OCI-LY3 (cell line): Measurements from ENCODE around the gene NKX2-3.

ENCODE experiments used
- H2AFZ ChIP-seq: fragments of 200-600, 300-600 bp; shearing (Covaris generic); 2 replicates; pipeline ENCODE4 v1.6.0; 2014; ENCODE audit warnings: antibody characterized with exemption, low read depth, low read length
- H3K27ac ChIP-seq: fragments of 200-600, 300-600 bp; sonication (generic); 2 replicates; pipeline ENCODE4 v1.5.1; 2014; ENCODE audit warnings: mild to moderate bottlenecking, low read length, moderate library complexity, mixed read lengths
- H3K27me3 ChIP-seq: fragments of 200-600, 300-600 bp; sonication (generic); 2 replicates; pipeline ENCODE4 v1.6.1; 2014; ENCODE audit warnings: low read depth, low read length, mixed read lengths
- H3K36me3 ChIP-seq: fragments of 200-600, 300-600 bp; sonication (generic); replicated peaks from 2 replicates; pipeline ENCODE3; 2014; ENCODE audit warnings: low read depth, low read length, mixed read lengths
- H3K4me1 ChIP-seq: fragments of 300-600, 200-600 bp; sonication (generic); 2 replicates; pipeline ENCODE4 v1.6.1; 2014; ENCODE audit warnings: low read length, mixed read lengths
- H3K4me2 ChIP-seq: fragments of 200-600, 300-600 bp; sonication (generic); 2 replicates; pipeline ENCODE4 v1.6.1; 2014; ENCODE audit warnings: low read length, mixed read lengths
- H3K4me3 ChIP-seq: fragments of 300-600, 200-600 bp; sonication (generic); 2 replicates; pipeline ENCODE4 v1.5.1; 2014; ENCODE audit warnings: antibody characterized with exemption, mild to moderate bottlenecking, low read length, moderate library complexity
- H3K79me2 ChIP-seq: fragments of 300-600, 200-600 bp; shearing (Covaris generic); 2 replicates; pipeline ENCODE4 v1.6.1; 2014; ENCODE audit warnings: mild to moderate bottlenecking, low read length, mixed read lengths
- H3K9ac ChIP-seq: fragments of 300-600, 200-600 bp; shearing (Covaris generic); 2 replicates; pipeline ENCODE4 v1.6.0; 2014; ENCODE audit warnings: mild to moderate bottlenecking, low read length, moderate library complexity
- H3K9me3 ChIP-seq: fragments of 200-600, 300-600 bp; shearing (Covaris generic); 2 replicates; pipeline ENCODE4 v1.6.1; 2014; ENCODE audit warnings: low read length, mixed read lengths; ENCODE audit not compliant: insufficient read depth
- H4K20me1 ChIP-seq: fragments of 200-600, 300-600 bp; sonication (generic); 2 replicates; pipeline ENCODE4 v1.6.1; 2016; ENCODE audit warnings: low read length, mixed read lengths; ENCODE audit not compliant: insufficient read depth
- CTCF ChIP-seq: fragments of 200-600, 300-600 bp; sonication (generic); IDR thresholded peaks from 2 replicates; pipeline ENCODE4 v1.5.1; 2014; ENCODE audit warnings: antibody characterized with exemption, low read length, low read depth
- EZH2phosphoT487 ChIP-seq: fragments of 200-600 bp; shearing (Covaris generic); IDR thresholded peaks from 2 replicates; pipeline ENCODE4 v1.6.1; 2018; ENCODE audit warnings: antibody characterized with exemption, mixed run types, low read depth

Gene NKX2-3

GRCh38 chr10:99524736-99525380 lies 7.9 kb upstream of the NKX2-3 start:
- H4K20me1 ChIP-seq = no peaks in the 10 kb centered on the region
- H3K9ac ChIP-seq = no peak overlapping the region
- no peak overlapping the region for H2AFZ ChIP-seq
- H3K36me3 ChIP-seq = no peaks in the 10 kb centered on the region
- no peaks in the 10 kb centered on the region for H3K4me1 ChIP-seq
- TF ChIP-seq EZH2phosphoT487 = no peak
- no peak for TF ChIP-seq CTCF
- no peak overlapping the region for H3K27ac ChIP-seq
- no peak overlapping the region for H3K4me3 ChIP-seq
- H3K4me2 ChIP-seq = no peak overlapping the region
- no peaks in the 10 kb centered on the region for H3K27me3 ChIP-seq
- no peaks in the 10 kb centered on the region for H3K9me3 ChIP-seq
- no peaks in the 10 kb centered on the region for H3K79me2 ChIP-seq

- H3K4me2 ChIP-seq = no peak overlapping the region
- H3K27ac ChIP-seq = no peak overlapping the region
- H3K4me3 ChIP-seq = no peak overlapping the region
- no peaks in the 10 kb centered on the region for H4K20me1 ChIP-seq
- H3K9ac ChIP-seq = no peak overlapping the region
- H2AFZ ChIP-seq = no peak overlapping the region
- no peaks in the 10 kb centered on the region for H3K79me2 ChIP-seq
- H3K27me3 ChIP-seq = no peaks in the 10 kb centered on the region
- no peaks in the 10 kb centered on the region for H3K4me1 ChIP-seq
- no peaks in the 10 kb centered on the region for H3K36me3 ChIP-seq
- no peaks in the 10 kb centered on the region for H3K9me3 ChIP-seq
- TF ChIP-seq EZH2phosphoT487 = no peak
- no peak for TF ChIP-seq CTCF
These were observed 6.8 kb upstream of the NKX2-3 start for GRCh38 chr10:99525897-99526296.

GRCh38 chr10:99526861-99527504 lies 5.8 kb upstream of the NKX2-3 start:
- H3K79me2 ChIP-seq = no peaks in the 10 kb centered on the region
- H3K4me1 ChIP-seq = no peaks in the 10 kb centered on the region
- no peaks in the 10 kb centered on the region for H4K20me1 ChIP-seq
- H3K4me3 ChIP-seq = no peak overlapping the region
- no peaks in the 10 kb centered on the region for H3K36me3 ChIP-seq
- no peak overlapping the region for H3K9ac ChIP-seq
- no peaks in the 10 kb centered on the region for H3K9me3 ChIP-seq
- no peak for TF ChIP-seq CTCF
- TF ChIP-seq EZH2phosphoT487 = no peak
- no peaks in the 10 kb centered on the region for H3K27me3 ChIP-seq
- H2AFZ ChIP-seq = no peak overlapping the region
- no peak overlapping the region for H3K4me2 ChIP-seq
- no peak overlapping the region for H3K27ac ChIP-seq

GRCh38 chr10:99527526-99528493 lies 4.9 kb upstream of the NKX2-3 start:
- Histone ChIP-seq H3K4me2 (no peak overlapping the region), H3K79me2 (no peaks in the 10 kb centered on the region), H3K9ac (no peak overlapping the region), H4K20me1 (no peaks in the 10 kb centered on the region), H3K9me3 (no peaks in the 10 kb centered on the region), H2AFZ (no peak overlapping the region), H3K27me3 (no peaks in the 10 kb centered on the region), H3K4me3 (no peak overlapping the region), H3K36me3 (no peaks in the 10 kb centered on the region), H3K27ac (no peak overlapping the region), H3K4me1 (no peaks in the 10 kb centered on the region)
- TF ChIP-seq CTCF = no peak
- no peak for TF ChIP-seq EZH2phosphoT487
